ENCODE results near the gene ZNF506.
"Not testable (repeated sequence)": the region's sequence is repeated elsewhere in the genome, so short reads cannot be mapped to it uniquely, and the experiment has no call there.

Gene ZNF506

DNA sequence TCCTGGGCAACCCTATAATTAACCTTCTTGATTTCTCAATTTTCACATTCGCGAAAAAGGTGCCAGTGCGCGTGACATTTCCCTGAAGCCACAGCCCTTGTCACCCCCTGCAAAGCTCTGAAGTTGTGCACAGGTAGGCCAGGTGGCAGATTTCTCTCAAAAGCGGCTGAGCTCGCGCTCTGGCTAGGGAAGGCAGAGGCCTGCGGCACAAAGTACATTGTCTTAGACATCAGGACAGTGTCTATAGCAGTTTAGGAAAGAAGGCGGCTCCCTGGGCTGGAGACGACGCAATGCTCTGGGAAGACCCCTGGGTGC lies 45.7 kb downstream of the ZNF506 start:
- DNase-seq (ENCODE audit: low spot score in 2 of 2) = no peak
- H3K36me3 Mint-ChIP-seq (ENCODE audit: insufficient read depth) = peaks cover 8% of the 10 kb centered on the region

GRCh38 chr19:19774354-19775033 lies 47.1 kb downstream of the ZNF506 start:
- ATAC-seq (replicated peaks; ENCODE audit: extremely low read depth, poor library complexity, severe bottlenecking) (no peak), DNase-seq (ENCODE audit: low spot score in 2 of 2) (no peak)
- Mint-ChIP-seq H3K36me3 (ENCODE audit: insufficient read depth) (peaks cover 8% of the 10 kb centered on the region), H3K4me3 (peak overlapping the region; percentile 93), H3K27me3 (no peaks in the 10 kb centered on the region), H3K4me1 (peaks cover 30% of the 10 kb centered on the region), H3K27ac (ENCODE audit: low read depth) (no peak overlapping the region), H3K9me3 (no peaks in the 10 kb centered on the region)

More for the DNA sequence above, 45.7 kb downstream of the ZNF506 start:
- no peaks in the 10 kb centered on the region for H3K9me3 Mint-ChIP-seq
- H3K27ac Mint-ChIP-seq (ENCODE audit: low read depth) = peak overlapping the region; percentile 95
- H3K4me3 Mint-ChIP-seq = peak overlapping the region; percentile 93
- ATAC-seq (replicated peaks; ENCODE audit: extremely low read depth, poor library complexity, severe bottlenecking) = peak; percentile 7
- H3K27me3 Mint-ChIP-seq = no peaks in the 10 kb centered on the region
- peaks cover 35% of the 10 kb centered on the region for H3K4me1 Mint-ChIP-seq

DNA sequence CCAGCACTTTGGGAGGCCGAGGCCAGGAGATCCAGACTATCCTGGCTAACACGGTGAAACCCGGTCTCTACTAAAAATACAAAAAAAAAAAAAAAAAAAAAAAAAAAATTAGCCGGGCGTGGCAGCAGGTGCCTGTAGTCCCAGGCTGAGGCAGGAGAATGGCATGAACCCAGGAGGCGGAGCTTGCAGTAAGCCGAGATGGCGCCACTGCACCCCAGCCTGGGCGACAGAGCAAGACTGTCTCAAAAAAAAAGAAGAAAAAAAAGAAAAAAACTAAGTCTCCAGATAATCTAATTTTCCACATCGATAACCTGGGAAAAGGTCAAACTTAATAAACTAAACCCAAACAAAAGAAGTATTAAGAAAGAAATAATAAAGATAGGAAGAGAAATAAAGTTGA lies 49.6 kb downstream of the ZNF506 start:
- DNase-seq (ENCODE audit: low spot score in 2 of 2); H3K27ac Mint-ChIP-seq (ENCODE audit: low read depth); H3K36me3 Mint-ChIP-seq (ENCODE audit: insufficient read depth); H3K4me3 Mint-ChIP-seq; H3K27me3 Mint-ChIP-seq; ATAC-seq (replicated peaks; ENCODE audit: extremely low read depth, poor library complexity, severe bottlenecking); H3K9me3 Mint-ChIP-seq: not testable (repeated sequence)
- H3K4me1 Mint-ChIP-seq = peaks cover 13% of the 10 kb centered on the region

- ATAC-seq (replicated peaks; ENCODE audit: extremely low read depth, poor library complexity, severe bottlenecking); DNase-seq (ENCODE audit: low spot score in 2 of 2); H3K9me3 Mint-ChIP-seq; H3K27ac Mint-ChIP-seq (ENCODE audit: low read depth); H3K4me1 Mint-ChIP-seq; H3K27me3 Mint-ChIP-seq; H3K36me3 Mint-ChIP-seq (ENCODE audit: insufficient read depth); H3K4me3 Mint-ChIP-seq: not testable (repeated sequence)
These were observed 51.6 kb downstream of the ZNF506 start for GRCh38 chr19:19769971-19770370.

DNA sequence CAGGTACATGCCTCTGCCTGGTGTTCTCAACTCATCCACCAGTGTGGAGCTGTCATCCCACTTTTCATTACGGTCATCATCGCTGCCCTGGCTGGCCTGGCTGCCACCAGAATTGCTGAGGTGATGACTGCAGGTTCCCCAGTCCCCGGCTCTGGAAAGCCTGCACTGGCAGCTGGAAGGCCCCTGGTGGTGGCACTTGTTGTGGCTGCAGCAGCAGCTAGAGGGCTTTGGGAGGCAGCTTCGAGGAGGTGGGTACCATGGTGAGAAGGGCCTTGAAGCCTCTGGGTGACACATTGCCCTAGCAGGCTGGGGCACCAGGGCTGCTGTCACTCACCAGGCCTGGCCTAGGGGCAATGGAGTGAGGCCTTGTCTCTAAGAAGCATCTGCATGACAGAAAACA lies 63.4 kb downstream of the ZNF506 start:
- H3K27ac Mint-ChIP-seq (ENCODE audit: low read depth) = no peak overlapping the region
- DNase-seq (ENCODE audit: low spot score in 2 of 2) = no peak
- H3K36me3 Mint-ChIP-seq (ENCODE audit: insufficient read depth) = peaks cover 2% of the 10 kb centered on the region
- no peaks in the 10 kb centered on the region for H3K4me1 Mint-ChIP-seq
- no peak for ATAC-seq (replicated peaks; ENCODE audit: extremely low read depth, poor library complexity, severe bottlenecking)
- no peak overlapping the region for H3K4me3 Mint-ChIP-seq
- no peaks in the 10 kb centered on the region for H3K9me3 Mint-ChIP-seq
- H3K27me3 Mint-ChIP-seq = no peaks in the 10 kb centered on the region

DNA sequence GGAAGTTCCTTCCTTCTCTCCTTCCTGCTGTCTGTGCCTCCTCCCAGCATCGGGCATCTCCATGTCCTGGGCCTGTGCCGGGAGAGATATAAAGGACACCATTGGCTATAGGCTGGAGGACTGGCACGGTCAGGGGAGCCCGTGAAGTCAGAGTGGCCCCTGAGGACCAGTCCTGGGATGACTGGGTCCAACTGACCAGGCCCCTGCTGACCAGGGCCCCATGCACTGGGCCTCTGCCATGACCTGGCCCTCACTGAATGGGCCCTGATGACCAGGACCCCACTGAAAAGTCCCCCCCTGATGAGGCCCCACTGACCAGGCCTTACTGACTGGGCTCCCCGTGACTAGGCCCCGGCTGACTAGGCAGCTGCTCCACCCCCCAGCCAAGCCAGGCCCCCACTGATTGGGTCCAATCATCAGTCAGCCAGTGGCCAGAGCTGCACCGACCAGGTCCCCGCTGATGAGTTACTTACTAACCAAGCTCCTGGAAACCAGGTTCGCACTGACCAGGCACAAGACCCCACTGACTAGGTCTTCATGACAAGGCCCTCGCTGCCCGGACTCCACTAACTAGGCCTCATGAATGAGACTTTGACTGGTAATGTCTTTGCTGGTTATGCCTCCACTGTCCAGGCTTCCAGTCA lies 68.7 kb downstream of the ZNF506 start:
- DNase-seq (ENCODE audit: low spot score in 2 of 2) (no peak), ATAC-seq (replicated peaks; ENCODE audit: extremely low read depth, poor library complexity, severe bottlenecking) (no peak)
- Mint-ChIP-seq H3K4me1 (no peaks in the 10 kb centered on the region), H3K9me3 (no peaks in the 10 kb centered on the region), H3K27ac (ENCODE audit: low read depth) (no peak overlapping the region), H3K4me3 (no peak overlapping the region), H3K36me3 (ENCODE audit: insufficient read depth) (peaks cover 2% of the 10 kb centered on the region), H3K27me3 (no peaks in the 10 kb centered on the region)

DNA sequence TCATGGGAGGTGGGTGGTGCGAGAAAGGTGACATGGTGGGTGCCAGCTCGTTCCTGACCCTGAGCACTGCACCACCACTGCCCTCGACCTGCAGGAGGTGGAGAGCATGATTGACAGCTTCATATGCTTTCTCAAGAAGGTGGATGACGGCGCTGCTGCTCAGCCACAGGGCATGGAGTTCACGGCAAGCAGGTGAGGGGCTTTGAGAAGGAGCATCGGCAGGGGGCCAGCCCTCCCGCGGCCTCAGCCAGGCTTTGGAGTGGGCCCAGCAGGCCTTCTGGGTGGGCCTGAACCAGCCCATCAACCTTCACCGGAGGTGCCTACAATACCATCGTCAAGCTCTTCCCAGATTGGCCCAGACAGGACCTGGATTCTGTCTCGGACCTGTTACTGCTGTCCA lies 69.7 kb downstream of the ZNF506 start:
- Mint-ChIP-seq H3K9me3 (no peaks in the 10 kb centered on the region), H3K27ac (ENCODE audit: low read depth) (no peak overlapping the region), H3K4me3 (no peak overlapping the region), H3K4me1 (no peaks in the 10 kb centered on the region), H3K36me3 (ENCODE audit: insufficient read depth) (peaks cover 2% of the 10 kb centered on the region), H3K27me3 (no peaks in the 10 kb centered on the region)
- ATAC-seq (replicated peaks; ENCODE audit: extremely low read depth, poor library complexity, severe bottlenecking) = no peak
- no peak for DNase-seq (ENCODE audit: low spot score in 2 of 2)

DNA sequence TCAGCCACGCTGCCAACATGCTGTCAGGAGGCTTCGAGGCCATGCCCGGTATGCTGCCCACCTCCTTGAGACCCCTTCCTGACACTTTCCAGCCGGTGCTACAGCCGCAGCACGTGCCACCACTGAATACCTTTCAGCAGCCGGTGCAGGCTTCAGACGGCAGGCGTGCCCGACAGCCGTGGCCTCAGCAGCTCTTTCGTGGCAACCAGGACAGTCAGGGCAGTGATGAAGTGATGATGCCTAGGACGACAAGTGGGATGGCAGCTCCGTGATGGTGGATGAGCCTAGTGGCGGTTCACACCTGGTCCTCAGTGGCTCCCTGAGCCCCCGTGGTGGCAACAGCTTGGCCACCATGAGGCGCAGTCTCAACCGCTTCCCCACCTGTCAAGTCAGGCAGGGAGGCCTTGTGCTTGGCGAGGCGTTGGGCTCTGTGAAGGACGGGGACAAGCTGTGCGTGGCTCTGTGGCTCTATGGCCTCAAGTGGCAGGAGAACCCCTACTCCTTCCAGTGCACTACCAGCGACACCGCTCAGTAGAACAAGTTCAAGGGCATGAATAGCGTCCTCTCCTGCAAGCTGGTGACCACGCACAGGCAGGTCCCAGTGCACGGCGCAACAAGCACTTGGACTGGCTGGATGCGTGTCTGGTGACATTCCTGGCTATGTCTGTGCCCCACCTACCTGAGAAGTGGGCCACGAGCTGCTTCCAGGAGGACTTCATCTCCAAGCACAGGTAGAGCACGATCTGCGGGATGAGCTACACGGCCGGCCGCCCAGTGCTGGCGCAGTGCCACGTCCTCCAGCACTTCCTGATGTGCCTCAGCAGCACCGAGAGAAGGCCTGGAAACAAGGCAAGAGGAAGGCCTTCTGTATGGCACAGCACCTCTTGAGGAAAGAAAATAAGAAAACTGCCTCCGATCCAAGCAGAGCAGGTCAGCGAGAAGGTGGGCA lies 70.4 kb downstream of the ZNF506 start:
- Mint-ChIP-seq H3K27me3 (no peaks in the 10 kb centered on the region), H3K27ac (ENCODE audit: low read depth) (no peak overlapping the region), H3K36me3 (ENCODE audit: insufficient read depth) (peaks cover under 1% of the 10 kb centered on the region), H3K4me1 (no peaks in the 10 kb centered on the region), H3K4me3 (no peak overlapping the region), H3K9me3 (no peaks in the 10 kb centered on the region)
- DNase-seq (ENCODE audit: low spot score in 2 of 2) = peak in 1 of 2 donors; percentile 10
- no peak for ATAC-seq (replicated peaks; ENCODE audit: extremely low read depth, poor library complexity, severe bottlenecking)

- no peaks in the 10 kb centered on the region for H3K9me3 Mint-ChIP-seq
- H3K36me3 Mint-ChIP-seq (ENCODE audit: insufficient read depth) = no peaks in the 10 kb centered on the region
- ATAC-seq (replicated peaks; ENCODE audit: extremely low read depth, poor library complexity, severe bottlenecking) = no peak
- H3K4me1 Mint-ChIP-seq = no peaks in the 10 kb centered on the region
- H3K27ac Mint-ChIP-seq (ENCODE audit: low read depth) = no peak overlapping the region
- DNase-seq (ENCODE audit: low spot score in 2 of 2) = peak in 1 of 2 donors; percentile 5
- no peak overlapping the region for H3K4me3 Mint-ChIP-seq
- H3K27me3 Mint-ChIP-seq = no peaks in the 10 kb centered on the region
These were observed 71.4 kb downstream of the ZNF506 start for GRCh38 chr19:19749908-19750841.

GRCh38 chr19:19749117-19749907 lies 72.2 kb downstream of the ZNF506 start:
- Mint-ChIP-seq H3K4me3 (no peak overlapping the region), H3K4me1 (no peaks in the 10 kb centered on the region), H3K9me3 (no peaks in the 10 kb centered on the region), H3K27me3 (no peaks in the 10 kb centered on the region), H3K36me3 (ENCODE audit: insufficient read depth) (no peaks in the 10 kb centered on the region), H3K27ac (ENCODE audit: low read depth) (no peak overlapping the region)
- ATAC-seq (replicated peaks; ENCODE audit: extremely low read depth, poor library complexity, severe bottlenecking) (no peak), DNase-seq (ENCODE audit: low spot score in 2 of 2) (no peak)

- H3K27ac Mint-ChIP-seq (ENCODE audit: low read depth) = no peak overlapping the region
- ATAC-seq (replicated peaks; ENCODE audit: extremely low read depth, poor library complexity, severe bottlenecking) = no peak
These were observed 73.2 kb downstream of the ZNF506 start for GRCh38 chr19:19748249-19748938.

More at GRCh38 chr19:19748249-19748938, 73.2 kb downstream of the ZNF506 start:
- no peak overlapping the region for H3K4me3 Mint-ChIP-seq
- H3K4me1 Mint-ChIP-seq = no peaks in the 10 kb centered on the region
- no peaks in the 10 kb centered on the region for H3K27me3 Mint-ChIP-seq
- DNase-seq (ENCODE audit: low spot score in 2 of 2) = no peak
- H3K9me3 Mint-ChIP-seq = no peaks in the 10 kb centered on the region
- no peaks in the 10 kb centered on the region for H3K36me3 Mint-ChIP-seq (ENCODE audit: insufficient read depth)
